Raji (cell line): ENCODE data around the gene COX6A1.

Experiments used
- POLR2A ChIP-seq: IDR thresholded peaks from 2 replicates; pipeline ENCODE4 v1.6.1; 2011; ENCODE audit warnings: low read depth, low read length, control low read depth; ENCODE audit not compliant: insufficient read depth

COX6A1 gene

GRCh38 chr12:120437735-120438494 is at the start of gene COX6A1:
COX6A1 (plus strand) TSS chr12:120438113; CDS start chr12:120438127, 14 bp downstream.
- TF ChIP-seq POLR2A: peak; percentile 94

DNA sequence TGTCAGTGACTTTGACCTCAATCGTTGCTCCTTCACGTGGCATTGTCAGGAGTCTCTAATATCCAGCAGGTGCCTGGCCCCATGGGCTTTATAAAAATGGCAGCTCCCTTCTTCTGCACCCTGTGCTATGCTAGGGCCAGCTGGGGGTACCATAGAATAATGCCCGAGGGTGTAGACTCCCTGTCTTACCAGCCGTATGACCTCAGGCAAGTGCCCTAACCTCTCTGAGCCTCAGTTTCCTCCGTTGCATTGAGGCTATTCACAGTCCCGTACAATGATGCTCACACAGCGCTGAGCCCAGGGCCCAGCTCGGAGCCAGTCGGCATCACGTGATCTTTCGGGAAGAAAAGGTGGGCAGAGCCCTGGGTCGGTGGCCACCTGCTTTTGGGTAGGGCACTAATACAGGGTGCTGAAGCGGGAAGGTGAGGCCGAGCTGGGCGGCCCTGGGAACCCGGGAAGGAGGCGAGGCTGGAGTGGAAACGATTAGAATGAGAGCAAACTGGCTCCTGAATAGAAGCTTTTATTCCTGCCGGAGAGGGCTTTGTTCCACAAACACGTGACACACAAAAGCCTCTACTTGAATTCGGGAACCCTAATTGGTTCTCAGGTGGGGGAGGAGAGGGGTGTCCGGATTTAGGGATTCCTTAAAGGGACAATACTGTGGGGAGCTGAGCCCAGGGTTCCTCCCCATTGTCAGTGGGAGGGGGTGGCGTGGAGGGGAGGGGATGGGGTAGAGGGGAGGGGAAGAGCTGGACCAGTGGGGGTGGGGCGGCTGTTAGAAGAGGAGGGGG is 49.0 kb upstream of the COX6A1 start:
- no peak for TF ChIP-seq POLR2A

- TF ChIP-seq POLR2A: no peak
These were observed 47.3 kb upstream of the COX6A1 start for GRCh38 chr12:120390540-120391120.

GRCh38 chr12:120394483-120395367 is 43.2 kb upstream of the COX6A1 start:
- no peak for TF ChIP-seq POLR2A

GRCh38 chr12:120397824-120398540 is 39.9 kb upstream of the COX6A1 start:
- TF ChIP-seq POLR2A: no peak

GRCh38 chr12:120399531-120399930 is 38.4 kb upstream of the COX6A1 start:
- TF ChIP-seq POLR2A: no peak

GRCh38 chr12:120402217-120402616 is 35.7 kb upstream of the COX6A1 start:
- TF ChIP-seq POLR2A: no peak

- TF ChIP-seq POLR2A: no peak
These were observed 34.0 kb upstream of the COX6A1 start for GRCh38 chr12:120403869-120404268.

- no peak for TF ChIP-seq POLR2A
These were observed 33.6 kb upstream of the COX6A1 start for GRCh38 chr12:120404271-120404670.

GRCh38 chr12:120406069-120406468 is 31.8 kb upstream of the COX6A1 start:
- no peak for TF ChIP-seq POLR2A

GRCh38 chr12:120406553-120406952 is 31.4 kb upstream of the COX6A1 start:
- TF ChIP-seq POLR2A: no peak

GRCh38 chr12:120408771-120409170 is 29.1 kb upstream of the COX6A1 start:
- TF ChIP-seq POLR2A: no peak

- no peak for TF ChIP-seq POLR2A
These were observed 25.5 kb upstream of the COX6A1 start for GRCh38 chr12:120412421-120412820.

GRCh38 chr12:120413901-120414695 is 23.8 kb upstream of the COX6A1 start:
- TF ChIP-seq POLR2A: no peak
